HG03342 (cell line): Measurements from ENCODE around the gene CDH18.

Experiments
- ATAC-seq: cut with Tn5 transposase; IDR thresholded peaks from one replicate; pipeline ENCODE4 v1.9.1; 2021; ENCODE audit warnings: mild to moderate bottlenecking, moderate library complexity; ENCODE audit not compliant: unreplicated experiment

The CDH18 gene

DNA sequence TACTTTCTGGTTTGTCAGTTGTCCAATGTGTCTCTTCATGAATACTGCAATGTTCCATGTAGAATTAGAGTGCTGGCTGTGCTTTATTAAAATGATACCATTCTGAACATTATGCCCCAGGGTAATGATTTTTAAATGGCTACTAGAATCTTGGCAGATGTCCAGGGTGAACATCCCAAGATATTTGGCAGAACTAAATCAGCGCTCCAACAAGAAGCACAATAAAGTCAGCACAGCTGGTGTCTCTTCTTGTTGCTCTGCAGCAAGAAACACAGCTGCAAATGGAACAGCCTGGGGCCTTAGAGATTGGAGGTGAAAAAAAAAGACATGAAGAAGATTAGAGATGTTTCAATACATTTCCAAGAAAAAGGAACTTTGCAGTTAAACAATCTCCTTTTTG is 248.3 kb downstream of the CDH18 start:
- ATAC-seq = no peak

DNA sequence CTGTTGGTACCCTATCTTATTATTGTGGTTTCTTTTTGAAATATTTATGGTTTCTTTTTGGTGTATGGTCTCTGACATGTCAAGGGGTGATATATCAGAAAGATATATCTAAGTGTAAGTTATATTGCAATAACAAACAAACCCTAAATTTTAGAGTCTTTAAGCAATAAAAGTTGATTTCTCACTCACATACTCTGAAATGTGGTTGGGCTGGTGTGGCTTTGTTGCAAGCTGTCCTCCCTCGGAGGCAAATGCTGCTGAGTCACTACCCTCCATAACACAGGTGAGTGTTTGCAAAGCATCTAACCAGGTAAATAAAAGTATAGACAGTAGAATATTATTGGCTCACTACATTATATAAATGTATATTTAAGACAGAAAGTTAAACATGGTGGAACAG is 253.2 kb downstream of the CDH18 start:
- ATAC-seq = no peak

DNA sequence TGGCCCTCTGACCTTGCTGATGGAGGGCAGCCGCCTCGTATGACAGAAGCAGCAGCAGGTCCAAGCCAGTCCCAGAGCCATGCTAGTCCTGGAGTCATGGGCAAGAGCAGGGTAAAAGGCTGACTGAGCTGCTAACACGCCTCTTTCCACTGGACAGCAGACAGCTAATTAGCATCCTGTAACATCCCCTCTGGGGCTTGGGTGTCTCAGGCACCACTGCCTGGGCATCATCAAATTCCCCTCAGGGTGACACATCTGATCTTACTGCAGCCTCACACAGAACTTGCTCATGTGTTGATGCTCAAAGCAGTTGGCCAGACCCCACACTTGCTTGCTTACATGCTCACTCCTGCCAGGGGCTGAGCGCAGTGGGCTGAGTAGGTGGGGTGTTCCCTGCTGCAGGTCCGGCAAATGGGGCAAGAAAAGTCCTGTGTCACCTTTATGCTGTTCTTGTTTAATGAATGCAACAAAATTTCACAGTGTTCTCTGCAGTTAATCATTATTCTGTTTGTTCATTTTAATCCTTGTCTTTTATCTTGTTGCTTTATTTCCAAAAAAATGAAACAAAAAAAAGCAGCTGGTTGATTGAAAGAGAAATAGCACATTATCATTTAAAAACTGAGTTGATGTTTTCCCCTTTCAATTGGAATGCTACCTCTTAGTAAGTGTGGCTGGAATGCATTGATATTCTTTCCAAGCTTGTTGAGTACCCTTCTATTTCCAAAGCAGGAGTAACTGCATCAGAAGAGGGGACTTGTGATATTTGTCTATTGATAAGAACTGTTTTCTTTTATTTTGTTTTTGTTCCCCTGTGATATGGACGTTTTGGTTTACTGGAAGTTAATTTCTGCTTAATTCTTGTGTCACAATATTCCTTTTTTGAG is 254.1 kb downstream of the CDH18 start:
- no peak for ATAC-seq

DNA sequence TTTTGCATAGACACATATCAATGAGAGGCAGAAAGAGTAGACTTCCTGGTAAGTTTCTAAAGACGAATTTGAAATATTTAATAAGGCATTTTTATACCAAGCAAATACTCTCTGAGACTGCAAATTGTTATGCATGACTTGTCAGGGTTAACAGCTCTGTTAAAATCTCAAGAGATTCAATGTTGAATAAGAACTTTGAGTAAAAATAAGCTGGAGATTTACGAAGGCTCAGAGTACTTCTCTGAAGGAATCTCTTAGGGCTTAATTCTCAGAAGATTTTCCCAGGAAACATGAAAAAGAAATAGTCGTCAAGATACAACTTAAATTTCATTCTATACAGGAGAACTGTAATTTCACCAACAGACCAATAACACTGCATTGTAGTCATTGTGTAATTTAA is 259.4 kb downstream of the CDH18 start:
- ATAC-seq = no peak

DNA sequence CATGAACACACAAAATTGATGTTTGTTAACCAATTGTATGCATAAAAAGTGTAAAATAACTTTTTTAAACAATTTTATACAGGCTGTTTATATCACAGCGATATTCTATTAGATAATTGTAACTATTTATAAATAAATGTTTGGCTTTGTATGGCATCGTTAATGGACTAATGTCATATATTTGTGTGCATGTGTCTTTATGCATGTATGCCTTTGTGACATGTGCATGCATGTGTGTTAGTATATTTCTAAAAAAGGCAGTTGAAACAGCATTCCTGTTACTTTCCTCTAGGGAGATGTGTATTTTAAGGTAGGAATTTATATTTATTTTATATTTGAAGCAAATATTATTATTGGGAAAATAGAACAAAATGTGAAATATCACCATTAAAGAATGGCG is 268.9 kb downstream of the CDH18 start:
- ATAC-seq = no peak

DNA sequence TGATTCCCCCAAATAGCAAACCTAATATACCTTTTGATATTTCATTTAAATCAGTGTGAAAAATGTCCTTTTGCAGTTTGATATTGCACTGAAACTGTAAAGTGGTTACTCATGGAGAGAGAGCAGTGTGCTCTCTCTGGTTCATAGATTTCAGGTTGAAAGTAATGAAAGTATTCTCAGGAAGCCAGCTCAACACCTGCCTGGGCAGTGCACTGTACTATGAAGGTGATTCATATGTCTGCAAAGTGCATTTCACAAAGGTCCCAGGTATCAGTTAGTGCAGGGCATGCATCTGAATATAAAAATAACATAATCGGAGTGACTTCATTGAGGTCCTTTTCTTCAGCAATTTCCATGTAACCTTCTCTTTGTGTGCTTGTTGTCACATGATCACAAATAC is 274.3 kb downstream of the CDH18 start:
- ATAC-seq = no peak

DNA sequence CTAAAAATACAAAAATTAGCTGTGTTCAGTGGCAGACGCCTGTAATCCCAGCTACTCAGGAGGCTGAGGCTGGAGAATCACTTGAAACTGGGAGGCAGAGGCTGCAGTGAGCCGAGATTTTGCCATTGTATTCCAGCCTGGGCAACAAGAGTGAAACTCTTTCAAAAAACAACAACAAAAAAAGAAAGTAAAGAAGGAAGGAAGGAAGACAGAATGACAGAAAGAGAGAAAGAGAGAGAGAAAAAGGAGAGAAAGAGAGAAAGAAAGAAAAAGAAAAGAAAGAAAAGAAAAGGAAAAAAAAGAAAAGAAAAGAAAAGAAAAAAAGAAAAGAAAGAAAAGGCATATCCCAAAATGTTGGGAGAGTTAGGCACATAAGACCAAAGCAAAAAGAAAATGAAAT is 278.6 kb downstream of the CDH18 start:
- no peak for ATAC-seq

DNA sequence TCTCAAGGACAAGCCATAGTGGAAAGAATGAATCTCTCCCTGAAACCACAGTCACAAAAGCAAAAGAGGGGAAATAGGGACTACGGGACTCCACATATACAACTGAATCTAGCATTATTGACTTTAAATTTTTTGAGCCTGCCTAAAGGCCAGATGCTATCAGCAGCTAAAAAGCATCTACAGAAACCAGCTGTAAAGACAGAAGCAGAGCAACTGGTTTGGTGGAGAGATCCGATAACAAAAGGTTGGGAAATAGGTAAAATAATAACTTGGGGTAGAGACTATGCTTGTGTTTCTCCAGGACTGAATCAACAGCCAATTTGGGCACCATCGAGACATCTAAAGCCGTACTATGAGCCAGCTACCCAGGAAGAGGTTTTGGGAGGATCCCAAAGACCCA is 281.2 kb downstream of the CDH18 start:
- ATAC-seq = no peak

DNA sequence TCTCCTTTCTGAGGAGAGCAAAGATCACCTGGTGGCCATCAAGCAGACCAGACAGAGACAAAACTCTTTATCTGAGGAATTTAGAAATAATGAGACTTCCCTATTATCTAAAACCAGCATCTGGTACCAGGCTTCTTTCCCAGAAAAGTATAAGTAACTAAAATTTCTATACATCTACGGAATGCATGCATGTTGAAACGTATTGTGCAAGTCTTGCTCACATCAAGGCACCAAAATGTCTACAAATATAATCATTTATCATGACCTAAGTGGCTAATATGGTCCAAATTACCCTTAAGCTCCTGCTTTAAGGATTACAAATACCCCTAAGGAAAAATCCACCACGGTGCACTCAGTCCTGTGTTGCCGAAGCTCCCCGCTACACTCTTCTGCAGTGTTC is 286.3 kb downstream of the CDH18 start:
- no peak for ATAC-seq

DNA sequence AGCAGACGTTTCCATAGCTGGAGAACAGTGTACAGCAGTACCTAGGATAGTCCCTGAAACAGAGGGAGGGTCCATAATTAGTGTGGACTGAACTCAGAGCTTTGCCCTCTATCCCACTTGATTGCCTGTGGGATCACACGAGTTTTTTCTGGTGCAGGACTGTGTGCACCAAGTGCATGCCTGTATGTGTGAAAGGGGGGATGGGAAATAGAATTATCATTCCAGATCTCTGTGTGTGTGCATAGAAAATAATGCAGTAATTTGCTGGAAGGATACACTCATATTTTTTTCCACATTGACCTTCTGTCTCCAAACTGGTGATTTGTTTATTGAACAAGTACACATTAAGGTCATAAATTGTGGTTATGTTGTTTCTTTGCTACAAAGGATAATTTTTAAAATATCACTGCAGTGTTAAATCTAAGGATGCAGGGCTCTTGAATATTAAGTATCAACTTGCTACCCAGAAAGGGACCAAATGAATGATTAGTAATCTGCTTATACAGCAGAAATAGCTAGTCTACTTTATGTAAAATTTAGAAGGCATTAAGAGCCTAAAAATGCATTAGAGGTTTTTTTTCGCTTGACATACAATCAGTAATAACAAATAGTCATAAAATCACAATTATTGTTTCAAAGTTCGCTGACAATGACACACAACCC is 292.9 kb downstream of the CDH18 start:
- no peak for ATAC-seq

DNA sequence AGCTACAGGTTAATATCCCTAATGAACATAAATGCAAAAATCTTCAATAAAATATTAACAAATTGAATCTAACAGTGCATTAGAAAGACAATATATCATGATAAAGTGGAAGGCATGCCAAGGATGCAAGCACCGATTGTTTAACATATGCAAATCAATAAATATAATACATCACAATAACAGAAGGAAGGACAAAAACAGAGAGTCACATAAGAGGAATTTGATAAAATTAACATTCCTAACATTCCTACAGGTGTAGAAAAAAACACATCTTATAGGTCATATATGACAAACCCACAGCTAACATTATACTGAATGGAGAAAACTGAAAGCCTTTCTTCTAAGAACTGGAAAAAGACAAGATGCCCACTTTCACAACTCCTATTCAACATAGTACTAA is 297.0 kb downstream of the CDH18 start:
- ATAC-seq = no peak

DNA sequence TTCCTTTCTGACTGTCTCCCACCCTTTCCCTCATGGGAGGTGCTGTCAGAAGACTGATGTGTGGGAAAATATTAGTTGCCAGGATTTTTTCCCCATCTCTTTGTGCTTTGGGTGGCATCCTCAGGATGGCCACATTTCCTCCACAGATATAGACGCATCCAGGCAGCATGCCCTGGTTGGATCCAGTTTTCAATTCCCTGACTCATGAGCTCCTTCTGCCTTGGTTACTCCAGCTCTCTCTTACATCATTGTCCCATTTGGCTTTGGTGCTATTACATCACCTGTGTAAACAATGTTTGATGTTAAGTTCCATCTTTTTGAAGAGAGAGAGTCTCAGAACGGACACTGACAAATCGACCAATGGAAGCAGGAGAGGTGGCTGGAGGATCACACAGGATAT is 302.5 kb downstream of the CDH18 start:
- ATAC-seq = no peak

DNA sequence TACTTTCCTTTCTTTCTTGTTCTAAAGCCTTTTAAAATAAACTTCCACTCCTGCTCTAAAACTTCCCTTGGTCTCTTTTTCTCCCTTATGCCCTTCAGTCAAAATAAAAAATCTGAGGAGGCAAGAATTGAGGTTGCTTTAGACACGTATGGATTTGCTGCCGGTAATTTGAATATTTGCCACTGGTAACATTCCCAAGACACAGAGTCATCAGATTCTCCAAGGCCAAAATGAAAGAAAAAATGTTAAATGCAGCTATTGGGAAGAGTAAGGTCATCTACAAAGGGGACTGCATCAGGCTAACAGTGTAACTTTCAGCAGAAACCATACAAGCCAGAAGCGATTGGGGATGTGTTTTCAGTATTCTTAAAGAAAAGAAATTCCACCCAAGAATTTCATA is 311.1 kb downstream of the CDH18 start:
- ATAC-seq = no peak

DNA sequence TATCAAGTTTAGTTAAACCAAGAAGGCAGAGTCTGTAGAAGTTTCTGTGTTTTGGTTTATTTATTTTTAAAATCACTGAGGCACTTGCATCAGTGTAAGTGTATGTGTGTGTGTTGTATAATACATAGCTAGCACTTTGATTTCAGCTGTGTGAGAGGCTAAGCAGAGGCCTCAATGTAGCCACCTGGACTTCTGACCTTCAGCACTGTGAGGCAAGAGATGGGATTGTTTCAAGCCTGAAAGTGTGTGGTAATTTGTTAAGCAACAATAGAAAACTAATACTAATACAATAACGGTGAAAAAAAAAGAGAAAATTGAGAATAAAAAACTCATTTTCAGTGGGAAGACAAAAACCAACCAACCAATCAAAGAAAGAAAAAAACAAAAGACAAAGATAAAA is 327.3 kb downstream of the CDH18 start:
- no peak for ATAC-seq

DNA sequence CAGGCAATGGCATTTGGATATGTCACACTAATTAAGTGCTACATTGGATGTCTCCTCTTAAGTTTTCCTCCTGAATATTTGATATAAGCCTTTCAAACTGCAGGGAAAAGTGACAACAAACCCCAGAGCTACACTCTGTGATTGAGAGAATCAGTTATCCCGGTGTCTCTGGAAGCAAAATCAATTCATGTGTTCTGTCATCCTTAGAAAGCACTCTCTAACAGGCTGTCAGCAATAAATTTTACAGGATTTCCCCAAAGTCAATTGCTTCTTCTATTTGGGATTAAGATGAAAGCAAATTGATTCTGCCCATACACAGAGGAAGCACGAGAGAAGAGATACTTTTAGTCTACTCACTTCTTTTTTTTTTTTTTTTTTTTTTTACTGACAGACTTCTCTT is 332.4 kb downstream of the CDH18 start:
- no peak for ATAC-seq

DNA sequence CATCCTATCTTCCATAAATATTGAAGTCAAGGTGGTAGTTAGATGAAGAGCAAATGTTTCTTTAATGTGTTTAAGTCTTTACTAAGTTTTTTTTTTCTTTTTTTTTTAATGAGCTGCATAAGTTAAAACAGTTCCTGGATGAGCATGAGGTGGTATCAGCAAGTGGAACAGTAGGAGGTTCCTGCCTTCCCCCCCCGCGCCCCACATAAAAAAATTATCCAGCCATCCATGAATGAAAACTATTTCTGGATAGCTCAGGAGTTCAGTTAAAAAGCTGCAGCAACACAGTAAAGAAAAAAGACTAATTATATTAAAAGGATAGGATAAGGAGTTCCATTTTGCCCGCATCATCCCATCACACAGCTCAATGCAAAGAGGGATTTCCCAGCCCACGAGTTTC is 349.5 kb downstream of the CDH18 start:
- no peak for ATAC-seq

DNA sequence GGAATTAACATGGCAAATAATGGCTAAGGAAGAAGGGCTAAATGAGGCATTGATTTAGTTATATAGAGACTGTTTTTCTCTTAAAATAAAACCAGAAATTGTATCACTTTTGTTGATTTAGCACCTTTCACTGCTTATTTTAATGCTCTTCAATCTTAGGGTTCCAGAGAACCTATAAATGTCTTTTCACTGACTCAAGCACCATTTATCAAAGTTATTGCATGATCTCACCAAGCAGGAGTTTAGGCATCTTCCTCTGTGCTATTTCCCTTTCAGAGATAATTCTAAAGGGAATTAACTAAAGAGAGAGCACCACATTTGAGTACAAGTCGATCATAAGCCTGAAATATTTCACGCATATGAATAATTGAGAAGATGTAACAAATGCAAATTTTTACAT is 357.1 kb downstream of the CDH18 start:
- ATAC-seq = no peak

DNA sequence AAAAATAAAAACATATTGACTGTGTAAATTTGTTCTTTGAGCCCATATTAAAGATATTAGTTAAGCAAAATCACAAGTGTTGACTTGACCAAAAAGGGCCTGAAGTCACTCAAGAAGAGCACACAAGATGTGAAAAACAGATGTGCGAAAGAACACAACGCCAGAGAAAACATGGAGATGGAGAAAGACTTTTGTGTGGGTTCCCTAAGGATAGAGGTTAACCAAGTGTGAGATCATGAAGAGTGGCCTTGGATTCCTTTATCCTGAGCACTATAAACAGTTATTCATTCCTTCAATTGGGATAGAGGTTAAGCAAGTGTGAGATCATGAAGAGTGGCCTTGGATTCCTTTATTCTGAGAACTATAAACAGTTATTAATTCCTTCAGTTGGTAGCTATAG is 361.8 kb downstream of the CDH18 start:
- no peak for ATAC-seq

DNA sequence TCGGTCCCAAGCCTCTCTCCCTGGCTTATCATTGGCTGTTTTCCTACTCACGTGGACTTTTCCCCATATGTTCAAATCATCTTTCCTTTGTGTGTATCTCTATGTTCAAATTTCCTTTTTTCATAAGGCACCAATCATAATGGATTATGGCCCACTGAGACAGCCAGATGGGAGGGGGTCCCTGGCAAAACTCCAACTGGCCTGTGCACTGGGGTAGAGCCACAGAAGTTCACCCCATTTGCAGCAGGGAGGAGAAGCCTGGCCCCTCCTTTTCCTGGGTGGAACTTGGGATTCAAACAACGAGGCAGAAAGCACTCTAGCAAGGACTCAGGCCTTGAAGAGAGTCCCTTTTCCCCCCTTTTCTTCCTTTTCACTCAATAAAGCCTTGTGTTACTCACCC is 362.4 kb downstream of the CDH18 start:
- ATAC-seq = no peak

DNA sequence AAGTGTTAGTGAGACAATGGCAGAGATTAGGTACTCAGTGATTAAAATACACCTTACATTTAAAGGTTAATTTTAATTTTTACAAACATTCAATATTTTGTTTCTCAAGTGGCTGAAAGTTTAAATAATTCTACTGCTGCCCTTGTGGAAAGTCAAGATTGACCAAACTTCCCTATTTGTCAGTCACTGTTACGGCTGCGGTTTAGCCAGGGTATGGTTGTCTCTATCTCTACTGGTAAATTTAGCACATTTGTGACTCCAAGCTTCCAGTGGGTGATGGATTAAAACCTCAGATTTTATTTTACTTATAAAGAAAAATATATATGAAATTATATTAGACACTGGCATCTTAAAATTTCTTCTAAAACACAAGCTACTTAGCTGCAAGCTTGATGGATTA is 368.4 kb downstream of the CDH18 start:
- ATAC-seq = no peak

DNA sequence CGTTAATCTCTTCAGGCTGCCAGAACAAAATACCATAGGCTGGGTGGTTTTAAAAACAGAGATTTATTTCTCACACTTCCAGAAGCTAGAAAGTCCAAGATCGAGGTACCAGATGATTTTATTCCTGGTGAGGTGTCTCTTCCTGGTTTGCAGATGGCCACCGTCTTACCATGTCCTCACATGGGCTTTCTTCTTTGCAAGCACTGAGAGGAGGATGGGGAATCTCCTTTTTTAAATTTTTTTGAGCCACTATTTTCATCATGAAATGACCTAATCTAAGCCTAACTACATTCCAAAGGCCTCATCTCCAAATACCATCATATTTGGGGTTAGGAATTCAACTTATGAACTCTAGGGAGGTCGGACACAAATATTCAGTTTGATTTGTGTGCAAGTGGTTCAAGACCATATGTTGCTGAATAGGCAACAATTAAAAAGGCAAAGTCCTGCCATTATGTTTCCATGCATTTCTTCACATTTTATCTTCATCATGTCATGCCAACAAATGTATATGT is 371.2 kb downstream of the CDH18 start:
- ATAC-seq = no peak

DNA sequence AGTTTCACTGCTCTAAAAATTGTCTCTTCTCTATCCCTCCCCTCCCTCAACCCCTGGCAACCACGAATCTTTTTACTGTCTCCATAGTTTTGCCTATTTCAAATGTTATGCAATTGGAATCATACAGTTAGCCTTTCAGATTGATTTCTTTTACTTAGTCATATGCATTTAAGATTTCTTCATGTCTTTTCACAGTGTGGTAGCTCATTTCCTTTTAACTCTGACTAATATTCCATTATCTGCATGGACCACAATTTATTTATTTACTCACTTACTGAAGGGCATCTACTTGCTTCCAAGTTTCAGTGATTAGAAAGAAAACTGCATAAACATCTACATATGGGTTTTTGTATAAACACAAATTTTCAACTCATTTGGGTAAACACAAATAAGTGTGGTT is 372.3 kb downstream of the CDH18 start:
- no peak for ATAC-seq
